Measurements from ENCODE around the gene PLEKHD1. TPM values are rescaled to one million over a fixed set of nuclear protein-coding genes. Genes with fewer than 3 reads are reported as not detected.

Gene PLEKHD1
- total RNA-seq, 1 donor = under 0.01 TPM

- no peaks in the 10 kb centered on the region for H4K20me1 ChIP-seq (ENCODE audit: insufficient read depth, low read length)
Observed at GRCh38 chr14:69471436-69471835, 13.1 kb upstream of the PLEKHD1 start.

GRCh38 chr14:69471916-69472315 lies 12.6 kb upstream of the PLEKHD1 start:
- H3K36me3 ChIP-seq (ENCODE audit: insufficient read depth, low read length) = no peaks in the 10 kb centered on the region
- no peak for DNase-seq (ENCODE audit: insufficient read length, low spot score, missing footprints)
- H2AFZ ChIP-seq (ENCODE audit: low read length) = no peak overlapping the region
- no peaks in the 10 kb centered on the region for H4K20me1 ChIP-seq (ENCODE audit: insufficient read depth, low read length)
- no peaks in the 10 kb centered on the region for H3K9me3 ChIP-seq (ENCODE audit: low read depth, low read length)
- H3K79me2 ChIP-seq (ENCODE audit: insufficient read depth, low read length) = no peaks in the 10 kb centered on the region
- H3K27me3 ChIP-seq (ENCODE audit: insufficient read depth, low read length) = peaks cover 3% of the 10 kb centered on the region
- no peak overlapping the region for H3K27ac ChIP-seq (ENCODE audit: low read depth, low read length)
- TF ChIP-seq CTCF (IDR thresholded peaks at IDR 0.05; ENCODE audit: extremely low read depth, low read depth, low read length) = no peak
- H3K4me2 ChIP-seq (ENCODE audit: insufficient read depth, low read length) = no peak overlapping the region
- no peak overlapping the region for H3K4me3 ChIP-seq (ENCODE audit: insufficient read depth, low read length)
- no peaks in the 10 kb centered on the region for H3K4me1 ChIP-seq (ENCODE audit: insufficient read depth, low read length)

More at GRCh38 chr14:69471436-69471835, 13.1 kb upstream of the PLEKHD1 start:
- no peaks in the 10 kb centered on the region for H3K4me1 ChIP-seq (ENCODE audit: insufficient read depth, low read length)
- no peak overlapping the region for H2AFZ ChIP-seq (ENCODE audit: low read length)
- H3K4me3 ChIP-seq (ENCODE audit: insufficient read depth, low read length) = no peak overlapping the region
- no peak overlapping the region for H3K27ac ChIP-seq (ENCODE audit: low read depth, low read length)
- TF ChIP-seq CTCF (IDR thresholded peaks at IDR 0.05; ENCODE audit: extremely low read depth, low read depth, low read length) = no peak
- no peaks in the 10 kb centered on the region for H3K79me2 ChIP-seq (ENCODE audit: insufficient read depth, low read length)
- no peaks in the 10 kb centered on the region for H3K36me3 ChIP-seq (ENCODE audit: insufficient read depth, low read length)
- peaks cover 3% of the 10 kb centered on the region for H3K27me3 ChIP-seq (ENCODE audit: insufficient read depth, low read length)
- no peak overlapping the region for H3K4me2 ChIP-seq (ENCODE audit: insufficient read depth, low read length)
- no peak for DNase-seq (ENCODE audit: insufficient read length, low spot score, missing footprints)
- no peaks in the 10 kb centered on the region for H3K9me3 ChIP-seq (ENCODE audit: low read depth, low read length)

- Histone ChIP-seq H4K20me1 (ENCODE audit: insufficient read depth, low read length) (no peaks in the 10 kb centered on the region), H3K36me3 (ENCODE audit: insufficient read depth, low read length) (no peaks in the 10 kb centered on the region), H3K27ac (ENCODE audit: low read depth, low read length) (no peak overlapping the region), H3K4me2 (ENCODE audit: insufficient read depth, low read length) (no peak overlapping the region), H3K27me3 (ENCODE audit: insufficient read depth, low read length) (peaks cover 3% of the 10 kb centered on the region), H3K4me3 (ENCODE audit: insufficient read depth, low read length) (no peak overlapping the region), H3K79me2 (ENCODE audit: insufficient read depth, low read length) (no peaks in the 10 kb centered on the region), H3K4me1 (ENCODE audit: insufficient read depth, low read length) (no peaks in the 10 kb centered on the region), H2AFZ (ENCODE audit: low read length) (no peak overlapping the region), H3K9me3 (ENCODE audit: low read depth, low read length) (no peaks in the 10 kb centered on the region)
- TF ChIP-seq CTCF (IDR thresholded peaks at IDR 0.05; ENCODE audit: extremely low read depth, low read depth, low read length) = no peak
- DNase-seq (ENCODE audit: insufficient read length, low spot score, missing footprints) = no peak
Observed at GRCh38 chr14:69473260-69473659, 11.3 kb upstream of the PLEKHD1 start.

GRCh38 chr14:69473946-69474345 lies 10.6 kb upstream of the PLEKHD1 start:
- no peak for DNase-seq (ENCODE audit: insufficient read length, low spot score, missing footprints)
- no peak for TF ChIP-seq CTCF (IDR thresholded peaks at IDR 0.05; ENCODE audit: extremely low read depth, low read depth, low read length)
- no peak overlapping the region for H3K4me2 ChIP-seq (ENCODE audit: insufficient read depth, low read length)
- H3K79me2 ChIP-seq (ENCODE audit: insufficient read depth, low read length) = no peaks in the 10 kb centered on the region
- H3K27ac ChIP-seq (ENCODE audit: low read depth, low read length) = no peak overlapping the region
- peaks cover 3% of the 10 kb centered on the region for H3K27me3 ChIP-seq (ENCODE audit: insufficient read depth, low read length)
- no peaks in the 10 kb centered on the region for H3K36me3 ChIP-seq (ENCODE audit: insufficient read depth, low read length)
- H3K4me1 ChIP-seq (ENCODE audit: insufficient read depth, low read length) = no peaks in the 10 kb centered on the region
- H3K9me3 ChIP-seq (ENCODE audit: low read depth, low read length) = no peaks in the 10 kb centered on the region
- H4K20me1 ChIP-seq (ENCODE audit: insufficient read depth, low read length) = no peaks in the 10 kb centered on the region
- H3K4me3 ChIP-seq (ENCODE audit: insufficient read depth, low read length) = no peak overlapping the region
- no peak overlapping the region for H2AFZ ChIP-seq (ENCODE audit: low read length)
